GM21390 (cell line): ENCODE results near the gene SLC6A20.

ENCODE experiments used
- ATAC-seq: cut with Tn5 transposase; IDR thresholded peaks from one replicate; pipeline ENCODE4 v1.9.1; 2021; ENCODE audit not compliant: unreplicated experiment

The SLC6A20 gene

GRCh38 chr3:45730409-45731154, 65.8 kb downstream of the SLC6A20 start:
- no peak for ATAC-seq

GRCh38 chr3:45729614-45730013, 66.7 kb downstream of the SLC6A20 start:
- ATAC-seq: no peak

- ATAC-seq: no peak
Measured at GRCh38 chr3:45724911-45725310, 71.4 kb downstream of the SLC6A20 start.

GRCh38 chr3:45719655-45720487, 76.5 kb downstream of the SLC6A20 start:
- ATAC-seq: no peak

GRCh38 chr3:45716790-45717336, 79.5 kb downstream of the SLC6A20 start:
- no peak for ATAC-seq

GRCh38 chr3:45715945-45716344, 80.4 kb downstream of the SLC6A20 start:
- ATAC-seq: no peak

DNA sequence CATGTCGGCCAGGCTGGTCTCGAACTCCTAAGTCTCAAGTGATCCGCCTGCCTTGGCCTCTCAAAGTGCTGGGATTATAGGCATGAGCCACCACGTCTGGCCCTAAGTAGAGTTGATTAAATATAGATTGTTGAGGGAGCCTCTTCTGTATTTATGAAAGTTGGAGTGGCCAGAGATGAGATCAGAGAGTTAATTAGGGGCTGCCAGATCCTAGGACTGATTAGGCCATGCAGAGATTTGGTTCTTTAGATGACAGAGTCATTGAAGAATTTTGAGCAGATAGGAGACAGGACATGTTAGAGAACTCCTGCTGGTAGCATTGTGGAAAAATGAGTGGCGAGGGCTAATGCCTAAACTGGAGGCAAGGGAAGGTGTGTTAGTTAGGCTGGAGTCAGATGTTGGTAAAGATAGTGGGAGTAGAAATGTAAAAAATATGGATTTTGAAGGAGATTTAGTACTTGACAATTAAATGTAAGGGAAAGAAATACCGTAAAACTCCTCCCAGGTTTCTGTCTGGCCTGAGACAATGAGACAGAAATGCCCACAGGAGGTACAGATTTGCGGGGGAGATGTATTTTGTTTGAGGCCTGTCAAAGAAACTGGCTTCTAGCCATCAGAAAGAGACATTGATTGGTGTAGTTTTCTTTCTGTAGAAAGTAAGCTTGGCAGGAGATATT, 83.8 kb downstream of the SLC6A20 start:
- no peak for ATAC-seq

- no peak for ATAC-seq
Measured at GRCh38 chr3:45711931-45712330, 84.4 kb downstream of the SLC6A20 start.

- no peak for ATAC-seq
Measured at GRCh38 chr3:45705839-45706808, 90.2 kb downstream of the SLC6A20 start.
